OCI-LY7 (cell line): ENCODE data around the gene LAMA1.

Source experiments
- EZH2phosphoT487 ChIP-seq: fragments of 200-600 bp; sonication (generic); IDR thresholded peaks from 2 replicates; pipeline ENCODE4 v1.6.1; 2018; ENCODE audit warnings: low read depth, borderline replicate concordance, mild to moderate bottlenecking, mixed run types, antibody characterized with exemption, low read length, moderate library complexity, mixed read lengths
- TF ChIP-seq, protein P1 (sequence below): fragments of 200-600 bp; sonication (generic); conservative IDR thresholded peaks from 2 replicates; pipeline ENCODE4 v1.5.1; 2014; ENCODE audit warnings: mild to moderate bottlenecking, antibody characterized with exemption, low read length, moderate library complexity, mixed read lengths

GRCh38 chr18:7035807-7036206 lies 81.8 kb downstream of the LAMA1 start:
- TF ChIP-seq, protein P1, sequence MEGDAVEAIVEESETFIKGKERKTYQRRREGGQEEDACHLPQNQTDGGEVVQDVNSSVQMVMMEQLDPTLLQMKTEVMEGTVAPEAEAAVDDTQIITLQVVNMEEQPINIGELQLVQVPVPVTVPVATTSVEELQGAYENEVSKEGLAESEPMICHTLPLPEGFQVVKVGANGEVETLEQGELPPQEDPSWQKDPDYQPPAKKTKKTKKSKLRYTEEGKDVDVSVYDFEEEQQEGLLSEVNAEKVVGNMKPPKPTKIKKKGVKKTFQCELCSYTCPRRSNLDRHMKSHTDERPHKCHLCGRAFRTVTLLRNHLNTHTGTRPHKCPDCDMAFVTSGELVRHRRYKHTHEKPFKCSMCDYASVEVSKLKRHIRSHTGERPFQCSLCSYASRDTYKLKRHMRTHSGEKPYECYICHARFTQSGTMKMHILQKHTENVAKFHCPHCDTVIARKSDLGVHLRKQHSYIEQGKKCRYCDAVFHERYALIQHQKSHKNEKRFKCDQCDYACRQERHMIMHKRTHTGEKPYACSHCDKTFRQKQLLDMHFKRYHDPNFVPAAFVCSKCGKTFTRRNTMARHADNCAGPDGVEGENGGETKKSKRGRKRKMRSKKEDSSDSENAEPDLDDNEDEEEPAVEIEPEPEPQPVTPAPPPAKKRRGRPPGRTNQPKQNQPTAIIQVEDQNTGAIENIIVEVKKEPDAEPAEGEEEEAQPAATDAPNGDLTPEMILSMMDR = no peak
- no peak for TF ChIP-seq EZH2phosphoT487
